ENCODE results near the gene LURAP1L.

LURAP1L gene

DNA sequence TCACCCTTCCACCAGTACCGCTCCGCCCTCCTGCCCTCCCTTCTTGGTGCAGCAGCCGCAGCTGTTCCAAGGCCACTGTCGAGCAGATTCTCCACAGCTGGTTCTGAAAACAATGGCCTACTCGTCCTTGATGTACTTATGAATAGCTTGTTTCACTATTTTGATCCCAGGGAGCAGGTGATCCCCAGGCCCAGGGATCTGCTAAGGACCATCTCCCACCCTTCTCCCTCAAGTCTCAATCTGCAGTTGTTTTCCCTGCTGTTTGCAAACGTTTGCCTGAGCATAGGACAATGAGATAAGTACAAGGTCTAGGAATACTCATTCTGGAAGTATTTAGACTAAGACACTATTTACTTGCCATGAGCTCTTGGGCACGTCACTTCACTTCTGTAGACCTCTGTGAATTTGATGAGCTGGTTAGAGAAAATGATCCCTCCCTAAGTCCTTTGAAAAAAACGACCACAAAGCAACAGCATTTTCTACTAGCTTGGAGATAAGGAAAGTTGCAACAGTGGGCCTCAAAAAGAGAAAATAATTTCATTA is 1.8 kb downstream of the LURAP1L start:
- DNase-seq = peak in 13 of 51 donors; percentile 38 to 87 (median 74)

DNA sequence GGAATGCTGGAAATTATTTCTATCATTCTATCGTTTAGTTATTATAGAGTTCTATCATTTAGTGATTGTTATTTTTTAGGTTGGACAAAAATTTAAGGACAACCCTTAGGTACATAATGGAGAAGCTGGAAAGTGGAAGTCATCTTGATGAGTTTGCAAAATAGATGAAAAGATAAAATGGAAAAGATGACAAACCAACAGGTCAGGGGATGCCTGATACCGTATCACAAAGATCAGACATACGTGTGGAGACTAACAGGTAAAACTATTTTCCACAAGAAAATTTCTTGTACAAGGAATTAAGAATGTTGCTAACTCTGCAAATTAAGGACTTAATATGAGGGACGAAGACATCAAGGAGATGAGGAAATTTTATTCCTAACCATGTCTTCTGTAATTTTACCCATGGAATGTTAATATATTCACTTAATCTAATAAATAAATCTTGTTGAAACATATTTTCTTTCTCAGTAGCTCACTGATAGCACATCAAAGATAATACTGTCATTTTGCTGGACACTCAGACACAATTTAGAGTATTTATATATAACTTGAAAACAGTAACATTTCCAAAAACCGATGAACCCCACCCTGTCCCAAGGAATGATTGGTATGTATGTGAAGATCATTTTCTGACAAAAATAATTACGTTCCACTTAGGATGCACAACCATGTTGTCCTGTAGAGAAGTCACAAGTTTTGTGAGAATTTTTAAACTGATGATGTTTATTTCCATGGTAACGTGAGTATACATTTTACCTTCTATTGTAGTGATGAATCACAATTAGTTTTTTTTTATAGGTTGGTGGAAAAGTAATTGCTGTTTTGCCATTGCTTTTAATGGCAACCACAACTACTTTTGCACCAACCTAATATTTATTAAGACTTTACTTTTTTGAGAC is 2.6 kb downstream of the LURAP1L start:
- DNase-seq = no peak

DNA sequence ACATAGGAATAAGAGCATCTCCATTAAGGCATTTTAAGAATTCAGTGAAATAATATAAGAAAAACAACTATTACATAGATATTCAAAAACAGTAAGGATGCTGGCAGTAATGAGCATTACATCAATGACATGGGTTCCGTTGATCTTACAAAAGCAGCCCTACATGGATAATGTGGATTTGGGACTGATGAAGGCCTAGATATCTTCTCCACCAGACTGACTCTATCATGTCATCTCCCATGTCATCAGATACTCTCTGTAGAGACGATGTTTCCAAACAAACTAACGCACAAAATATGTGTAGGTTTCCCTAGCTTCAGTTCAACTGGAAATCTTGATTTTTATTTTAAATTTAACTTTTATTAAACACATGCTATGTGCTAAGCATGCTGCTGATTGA is 3.6 kb downstream of the LURAP1L start:
- no peak for DNase-seq

DNA sequence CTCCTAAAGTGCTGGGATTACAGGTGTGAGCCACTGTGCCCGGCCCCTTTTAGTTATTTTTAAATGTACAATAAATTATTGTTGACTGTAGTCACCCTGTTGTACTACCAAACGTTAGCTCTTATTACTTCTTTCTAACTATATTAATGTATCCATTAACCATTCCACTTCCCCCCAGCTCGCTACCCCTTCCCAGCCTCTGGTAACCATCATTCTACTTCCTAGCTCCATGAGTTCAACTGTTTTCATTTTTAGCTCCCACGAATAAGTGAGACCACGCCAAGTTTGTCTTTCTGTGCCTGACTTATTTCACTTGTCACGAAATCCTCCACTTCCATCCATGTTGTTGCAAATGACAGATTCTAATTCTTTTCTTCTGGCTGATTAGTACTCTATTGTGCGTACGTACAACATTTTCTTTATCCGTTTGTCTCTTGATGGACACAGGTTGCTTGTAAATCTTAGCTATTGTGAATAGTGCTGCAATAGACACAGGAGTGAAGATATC is 6.5 kb downstream of the LURAP1L start:
- no peak for DNase-seq

DNA sequence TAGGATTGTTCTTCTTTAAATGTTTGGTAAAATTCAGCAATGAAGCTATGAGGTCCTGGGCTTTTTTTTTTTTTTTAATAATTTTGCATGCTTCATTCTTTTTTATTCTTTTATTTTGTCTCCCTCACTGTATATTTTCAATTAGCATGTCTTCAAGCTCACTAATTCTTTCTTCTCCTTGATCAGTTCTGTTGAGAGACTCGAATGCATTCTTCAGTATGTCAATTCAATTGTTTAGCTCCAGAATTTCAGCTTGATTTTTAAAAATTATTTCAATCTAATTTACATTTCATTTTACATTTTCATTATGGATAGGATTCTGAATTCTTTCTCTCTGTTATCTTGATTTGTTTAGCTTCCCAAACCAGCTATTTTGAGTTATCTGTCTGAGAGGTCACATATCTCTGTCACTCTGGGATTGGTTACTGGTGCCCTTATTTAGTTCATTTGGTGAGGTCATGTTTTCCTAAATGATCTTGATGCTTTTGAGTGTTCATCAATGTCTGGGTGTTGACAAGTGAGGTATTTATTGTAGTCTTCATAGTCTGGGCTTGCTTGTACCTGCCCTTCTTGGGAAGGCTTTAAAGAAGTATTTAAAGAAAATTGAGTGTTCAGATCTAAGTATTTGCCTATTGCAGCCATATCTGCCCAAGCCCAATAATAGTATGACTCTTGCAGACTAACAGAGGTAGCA is 9.1 kb downstream of the LURAP1L start:
- DNase-seq = no peak

DNA sequence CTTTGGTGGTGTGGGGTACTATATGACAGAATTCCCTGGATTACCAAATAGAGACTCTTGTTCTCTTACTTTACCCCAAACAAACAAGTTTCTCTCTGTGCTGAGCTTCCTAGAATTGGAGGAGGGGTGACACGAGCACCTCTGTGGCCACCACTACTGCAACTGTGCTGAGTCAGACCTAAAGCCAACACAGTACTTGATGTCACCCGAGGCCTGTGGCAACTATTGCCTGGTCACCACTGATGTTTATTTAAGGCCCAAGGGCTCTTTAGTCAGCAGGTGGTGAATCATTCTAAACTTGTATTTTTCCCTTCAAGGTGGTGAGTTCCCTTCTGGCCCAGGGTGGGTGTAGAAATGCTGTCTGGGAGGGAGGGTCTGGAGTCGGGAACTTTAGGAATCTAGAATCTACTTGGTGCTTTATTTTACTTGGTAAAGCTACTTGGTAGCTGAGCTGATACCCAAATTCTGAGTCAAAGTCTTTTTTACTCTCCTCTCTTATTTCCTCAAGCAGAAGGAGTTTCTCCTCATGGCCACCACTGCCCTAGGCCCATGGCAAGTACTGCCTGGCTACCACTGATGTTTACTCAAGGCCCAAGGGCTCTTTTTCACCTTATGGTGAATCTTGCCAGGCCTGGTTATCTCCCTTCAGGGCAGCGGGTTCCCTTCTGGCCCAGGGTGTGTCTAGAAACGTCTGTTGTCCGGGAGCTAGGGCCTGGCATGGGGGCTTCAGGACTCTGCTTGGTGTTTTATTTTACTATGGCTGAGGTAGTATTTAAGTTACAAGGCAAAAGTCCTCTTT is 9.8 kb downstream of the LURAP1L start:
- no peak for DNase-seq

DNA sequence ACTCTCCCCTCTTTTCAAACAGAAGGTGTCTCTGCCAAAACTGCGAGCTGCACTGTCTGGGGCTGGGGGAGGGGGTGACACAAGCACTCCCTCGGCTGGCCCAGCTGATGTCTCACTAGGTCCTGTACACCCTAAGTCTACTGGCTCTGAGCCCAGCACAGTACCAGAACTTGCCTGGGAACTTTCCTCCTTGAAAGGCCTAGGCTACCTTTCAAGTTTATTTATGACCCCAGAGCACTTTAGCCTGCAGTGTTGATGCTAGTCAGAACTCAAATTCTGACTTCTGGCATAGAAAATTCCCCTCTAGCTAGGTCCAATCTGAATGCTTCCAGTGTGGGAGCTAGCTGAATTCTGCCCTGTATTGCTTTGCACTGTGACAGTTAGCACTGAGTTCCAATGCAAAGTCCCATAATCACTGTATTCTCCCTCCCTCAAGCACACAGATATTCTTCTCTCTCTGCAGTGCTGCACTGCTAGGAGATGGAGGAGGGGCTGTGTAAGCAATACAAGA is 10.5 kb downstream of the LURAP1L start:
- peak in 7 of 51 donors; percentile 1 to 42 (median 7) for DNase-seq

DNA sequence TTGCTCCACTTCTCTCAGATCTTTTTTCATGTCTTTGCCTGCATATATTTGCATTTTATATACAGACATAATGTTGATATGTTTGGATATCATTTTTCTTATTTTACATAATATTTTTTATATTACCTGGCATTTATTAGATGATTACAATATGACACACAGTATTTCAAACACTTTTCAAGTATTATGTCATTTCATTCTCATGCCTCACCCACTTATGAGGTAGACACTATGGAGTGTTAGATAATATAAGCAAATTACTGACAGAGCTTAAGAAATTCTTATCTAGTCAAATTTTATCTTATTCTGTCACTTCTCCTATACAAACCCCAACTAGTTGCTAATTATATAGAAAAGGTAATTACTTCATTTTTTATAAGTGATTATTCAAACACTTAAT is 11.1 kb downstream of the LURAP1L start:
- no peak for DNase-seq

DNA sequence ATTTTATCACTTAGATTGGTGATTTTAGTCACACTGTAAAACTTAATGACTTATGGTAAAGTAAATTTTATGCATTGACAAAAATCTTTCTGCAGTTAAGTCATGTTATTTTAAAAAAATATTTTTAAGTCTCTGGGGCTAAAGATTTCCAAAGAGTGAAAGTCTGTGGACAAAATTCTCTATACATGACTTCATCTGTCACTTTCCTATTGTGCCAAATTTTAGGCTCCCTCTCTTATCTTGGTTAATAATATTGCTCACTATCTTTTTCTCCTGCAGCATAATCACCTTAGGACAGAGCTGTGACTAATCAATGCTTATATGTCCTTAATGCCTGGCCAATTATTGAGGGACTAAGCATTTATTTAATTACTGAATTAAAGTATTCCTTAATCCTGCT is 15.2 kb downstream of the LURAP1L start:
- DNase-seq = no peak

DNA sequence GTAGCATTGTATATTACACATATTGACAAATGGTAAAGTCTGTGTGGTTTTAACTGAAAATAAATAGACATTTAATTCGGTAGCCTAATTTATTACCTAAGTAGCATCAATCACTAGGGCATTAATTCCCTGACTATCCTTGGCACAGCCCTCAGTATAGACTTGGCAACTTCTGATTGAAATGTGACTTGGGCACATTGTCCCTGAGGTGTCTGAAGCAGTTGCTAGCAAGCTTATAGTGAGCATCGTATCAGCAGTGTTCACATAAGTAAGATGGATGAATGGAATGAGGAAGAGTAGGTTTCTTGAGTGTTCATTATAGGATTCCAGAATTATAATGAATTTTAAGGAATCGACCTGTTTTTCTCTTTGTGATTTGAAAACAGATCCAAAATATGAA is 16.1 kb downstream of the LURAP1L start:
- no peak for DNase-seq

DNA sequence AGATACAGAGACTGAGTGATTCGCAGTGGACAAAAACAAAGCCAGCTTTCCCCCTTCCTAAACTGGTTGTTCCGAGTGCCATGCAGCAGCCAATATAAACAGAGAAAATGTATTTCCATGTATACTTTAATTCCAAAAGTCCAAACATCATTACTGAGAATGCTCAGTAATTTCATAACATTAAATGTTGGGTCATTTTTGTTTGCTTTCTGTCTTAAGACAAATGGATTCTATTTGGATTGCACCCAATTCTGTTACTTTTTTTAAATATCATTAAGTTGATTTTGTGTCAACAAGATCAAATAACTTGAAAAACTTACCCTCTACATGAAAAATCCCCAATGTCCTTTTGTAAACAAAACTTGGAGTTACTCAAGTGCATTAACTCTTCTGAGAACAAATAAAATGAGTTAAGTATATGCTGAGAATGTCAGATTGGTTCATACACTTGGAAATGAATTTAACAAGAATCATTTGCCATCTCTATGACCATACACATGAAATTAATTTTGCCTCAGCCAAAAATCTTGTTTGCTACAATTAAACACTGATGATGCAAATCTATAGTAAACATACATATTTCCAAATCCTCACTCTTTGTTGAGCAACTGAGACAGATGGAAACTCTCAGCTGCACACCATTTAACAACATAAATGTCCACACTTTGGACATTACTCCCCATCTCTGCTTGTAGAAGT is 19.4 kb downstream of the LURAP1L start:
- DNase-seq = no peak

DNA sequence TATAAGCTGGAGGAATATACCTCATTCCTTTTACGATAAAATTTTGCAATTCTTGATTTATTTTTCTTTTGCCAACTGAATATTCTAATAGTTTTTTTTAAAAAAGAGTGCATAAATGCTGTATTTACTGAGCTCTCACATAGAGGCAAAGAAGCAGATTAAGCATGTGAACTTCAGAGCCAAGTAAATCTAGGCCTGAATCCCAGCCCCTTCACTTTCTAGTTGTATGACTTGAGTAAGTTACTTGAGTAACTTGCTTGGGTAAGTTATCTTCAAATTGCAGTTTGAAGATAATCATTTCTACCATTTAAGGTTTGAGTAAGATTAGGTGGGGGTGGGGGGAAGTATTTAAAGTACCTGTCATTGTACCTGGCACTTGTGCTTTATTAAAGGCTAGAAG is 21.8 kb downstream of the LURAP1L start:
- DNase-seq = no peak

DNA sequence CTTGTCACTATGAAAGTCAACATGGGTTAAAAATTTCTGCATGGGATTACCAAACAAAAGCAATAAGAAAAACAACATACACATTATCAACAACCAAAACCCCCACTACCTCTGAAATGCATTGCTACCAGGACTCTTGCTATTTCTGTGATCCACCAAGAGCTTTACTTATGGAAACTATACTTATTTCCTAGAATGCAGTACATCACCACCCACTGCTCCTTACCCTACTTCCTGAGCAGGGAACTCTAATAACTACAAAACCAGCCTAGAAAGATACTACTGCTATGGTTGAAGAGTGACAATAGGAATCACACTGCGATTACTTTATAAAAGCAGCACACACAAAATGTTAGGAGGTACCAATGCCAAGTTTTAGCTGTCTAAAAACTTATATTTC is 22.2 kb downstream of the LURAP1L start:
- DNase-seq = no peak

DNA sequence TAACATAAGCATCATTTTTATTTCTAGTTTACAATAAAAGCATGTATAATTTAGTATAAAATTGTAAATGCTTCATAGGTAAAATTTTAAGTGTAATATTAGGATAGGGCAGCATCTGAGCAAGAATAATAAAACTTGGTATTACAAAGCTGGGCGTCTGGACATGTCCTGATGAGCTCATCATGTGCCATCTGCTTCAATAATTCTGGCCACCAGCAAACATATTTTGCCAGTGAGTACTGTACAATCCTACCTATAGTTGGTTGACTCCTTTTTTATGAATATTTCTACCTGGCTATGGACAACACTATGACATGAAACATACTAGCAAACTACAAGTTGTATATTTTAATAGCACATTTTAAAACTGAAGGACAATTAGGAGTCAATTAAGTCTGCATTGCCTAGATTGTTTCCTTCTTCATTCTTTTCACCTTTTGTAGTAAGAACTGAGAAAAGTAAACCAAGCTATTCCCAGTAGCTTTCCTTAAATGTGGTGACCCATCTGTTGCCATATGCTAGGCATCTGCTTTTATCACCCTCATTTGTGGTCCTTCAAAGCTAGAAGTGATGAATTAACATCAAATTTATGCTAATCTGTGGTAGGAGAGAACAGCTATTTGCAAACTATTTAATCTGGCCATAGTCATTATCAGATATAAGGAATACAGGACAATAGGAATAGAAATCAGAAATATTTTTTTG is 23.4 kb downstream of the LURAP1L start:
- no peak for DNase-seq

DNA sequence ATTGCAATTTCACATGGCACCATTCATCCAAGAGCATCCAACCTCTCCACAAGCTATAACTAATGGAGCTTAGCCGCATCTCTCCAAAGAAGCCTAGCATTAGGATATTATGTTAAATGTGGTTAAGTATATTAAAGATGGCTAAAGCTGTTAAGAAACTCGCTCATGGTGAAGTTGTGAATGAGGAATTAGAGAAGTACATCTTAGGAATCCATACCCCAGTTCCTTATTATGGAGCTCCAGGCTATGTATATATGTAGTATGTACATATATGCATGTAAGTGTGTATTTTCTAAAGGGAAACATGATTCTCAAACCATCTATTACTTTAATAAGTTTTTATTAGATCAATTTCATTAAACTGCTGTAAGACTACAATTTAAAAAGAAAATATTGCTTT is 26.4 kb downstream of the LURAP1L start:
- DNase-seq = no peak

DNA sequence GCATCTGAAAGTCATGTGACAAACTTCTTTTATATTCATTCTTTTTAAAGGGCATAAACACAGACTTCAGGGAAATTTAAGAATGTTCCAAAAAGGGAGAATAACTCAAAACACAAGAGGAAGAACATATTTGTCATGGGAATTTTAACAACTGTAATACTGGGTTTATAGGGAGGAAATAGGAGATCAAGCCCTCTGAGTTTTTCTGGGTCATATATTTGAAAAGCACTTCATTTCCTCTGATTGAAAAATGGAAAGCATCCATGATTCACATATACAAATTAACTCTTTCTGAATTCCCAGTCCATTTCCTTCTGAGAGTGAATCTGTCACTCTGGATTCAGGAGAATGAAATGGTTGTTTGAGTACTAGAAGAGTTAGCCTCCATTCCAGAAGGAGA is 26.8 kb downstream of the LURAP1L start:
- no peak for DNase-seq

DNA sequence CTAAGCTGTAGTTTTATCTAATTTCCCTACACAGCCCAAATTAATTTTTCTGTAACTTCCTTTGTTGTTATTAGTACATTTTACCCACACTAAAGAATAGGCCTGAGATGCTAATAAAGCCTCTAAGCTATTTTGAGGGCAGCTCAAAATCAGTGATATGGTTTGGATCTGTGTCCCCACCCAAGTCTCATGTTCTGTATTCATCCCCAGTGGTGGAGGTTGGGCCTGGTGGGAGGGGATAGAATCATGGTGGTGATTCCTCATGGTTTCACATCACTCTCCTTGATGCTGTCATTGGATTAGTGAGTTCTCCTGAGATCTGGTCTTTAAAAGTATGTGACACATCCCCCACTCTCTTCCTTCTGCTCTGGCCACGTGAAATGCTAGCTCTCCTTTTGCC is 27.3 kb downstream of the LURAP1L start:
- DNase-seq = no peak

DNA sequence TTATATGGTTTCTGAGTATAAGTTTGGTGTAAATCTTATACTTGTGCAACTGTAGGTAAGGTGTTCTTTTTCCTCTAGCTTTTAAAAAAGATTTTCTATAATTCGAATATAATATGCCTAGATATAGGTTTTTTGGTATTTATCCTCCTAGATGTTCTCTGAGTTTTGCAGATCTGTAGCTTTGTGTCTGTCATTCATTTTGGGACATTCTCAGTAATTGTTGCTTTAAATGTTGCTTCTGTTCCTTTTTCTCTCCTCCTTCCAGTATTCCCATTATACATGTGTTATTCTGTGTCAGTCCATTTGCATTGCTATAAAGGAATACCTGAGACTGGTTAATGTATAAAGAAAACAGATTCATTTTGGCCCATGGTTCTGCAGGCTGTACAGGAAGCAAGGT is 33.7 kb downstream of the LURAP1L start:
- DNase-seq = no peak

DNA sequence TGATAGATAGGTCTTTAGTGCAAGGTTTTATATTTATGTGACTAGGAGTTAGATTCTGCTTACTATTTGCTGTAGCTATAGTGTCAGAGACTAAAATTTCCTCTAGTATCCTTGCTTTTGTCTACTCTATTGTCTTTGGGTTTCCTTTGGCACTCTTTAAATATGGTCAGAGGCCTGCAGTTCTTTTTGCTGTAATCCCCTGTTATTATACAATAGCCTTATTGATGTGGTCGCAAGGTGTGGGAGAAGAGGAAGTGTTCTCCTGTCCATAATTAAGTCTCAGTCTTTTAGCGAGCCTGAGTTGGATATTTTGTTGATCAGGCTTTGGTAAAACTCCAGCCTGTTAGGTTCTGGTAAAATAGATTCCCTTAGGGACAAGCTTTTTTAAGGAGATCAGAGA is 34.9 kb downstream of the LURAP1L start:
- DNase-seq = no peak

DNA sequence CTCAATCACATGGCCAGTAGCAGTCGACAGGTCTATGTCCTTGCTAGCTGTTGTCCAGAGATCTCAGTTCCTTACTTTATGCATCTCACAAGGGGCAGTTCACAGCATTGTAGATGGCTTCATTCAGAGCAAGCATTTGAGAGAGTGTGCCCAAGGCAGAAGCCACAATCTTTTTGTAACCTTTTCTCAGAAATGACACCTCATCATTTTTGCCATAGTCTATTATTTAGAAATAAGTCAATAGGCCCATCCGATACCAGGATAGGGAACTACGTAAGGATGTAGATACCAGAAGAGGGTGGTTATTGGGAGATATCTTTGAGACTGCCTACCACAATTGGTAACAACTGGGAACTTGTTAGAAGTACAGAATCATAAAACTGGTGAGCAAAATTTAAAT is 37.1 kb downstream of the LURAP1L start:
- DNase-seq = no peak

Data from hypothalamus (tissue), 51 donors.